ENCODE measurements around the gene GLIS1.

The GLIS1 gene

GRCh38 chr1:53681351-53681976 is 57.5 kb downstream of the GLIS1 start:
- in situ Hi-C loops (cut with MboI; ENCODE audit: low sequenced_read_pairs): no loop called here

GRCh38 chr1:53680868-53681267 is 58.1 kb downstream of the GLIS1 start:
- in situ Hi-C loops (cut with MboI; ENCODE audit: low sequenced_read_pairs): no loop called here

- in situ Hi-C loops (cut with MboI; ENCODE audit: low sequenced_read_pairs): no loop called here
These were observed 59.8 kb downstream of the GLIS1 start for GRCh38 chr1:53678938-53679825.

- in situ Hi-C loops (cut with MboI; ENCODE audit: low sequenced_read_pairs): no loop called here
These were observed 60.5 kb downstream of the GLIS1 start for GRCh38 chr1:53678507-53678906.

GRCh38 chr1:53678046-53678445 is 60.9 kb downstream of the GLIS1 start:
- in situ Hi-C loops (cut with MboI; ENCODE audit: low sequenced_read_pairs): no loop called here

- in situ Hi-C loops (cut with MboI; ENCODE audit: low sequenced_read_pairs): no loop called here
These were observed 61.5 kb downstream of the GLIS1 start for GRCh38 chr1:53677486-53677885.

- in situ Hi-C loops (cut with MboI; ENCODE audit: low sequenced_read_pairs): no loop called here
These were observed 66.2 kb downstream of the GLIS1 start for GRCh38 chr1:53672785-53673184.

DNA sequence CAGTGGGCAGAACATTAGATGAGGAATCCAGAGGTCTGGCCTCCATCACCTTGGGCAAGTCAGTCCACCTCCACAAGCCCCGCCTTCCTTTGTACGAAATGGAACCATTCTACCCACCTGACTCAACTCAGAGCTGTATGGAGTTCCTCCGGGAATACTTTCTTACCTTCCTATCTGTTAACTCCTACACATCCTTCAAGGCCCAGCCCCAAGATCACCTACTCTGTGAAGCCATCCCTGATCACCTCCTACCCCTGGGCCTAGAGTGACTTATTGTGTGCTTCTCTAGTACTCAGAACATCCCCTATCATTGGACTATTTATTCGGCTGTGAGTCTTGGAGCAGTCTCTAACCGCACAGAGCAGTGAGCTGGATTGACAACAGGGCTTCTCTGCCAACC is 66.7 kb downstream of the GLIS1 start:
- in situ Hi-C loops (cut with MboI; ENCODE audit: low sequenced_read_pairs): no loop called here

DNA sequence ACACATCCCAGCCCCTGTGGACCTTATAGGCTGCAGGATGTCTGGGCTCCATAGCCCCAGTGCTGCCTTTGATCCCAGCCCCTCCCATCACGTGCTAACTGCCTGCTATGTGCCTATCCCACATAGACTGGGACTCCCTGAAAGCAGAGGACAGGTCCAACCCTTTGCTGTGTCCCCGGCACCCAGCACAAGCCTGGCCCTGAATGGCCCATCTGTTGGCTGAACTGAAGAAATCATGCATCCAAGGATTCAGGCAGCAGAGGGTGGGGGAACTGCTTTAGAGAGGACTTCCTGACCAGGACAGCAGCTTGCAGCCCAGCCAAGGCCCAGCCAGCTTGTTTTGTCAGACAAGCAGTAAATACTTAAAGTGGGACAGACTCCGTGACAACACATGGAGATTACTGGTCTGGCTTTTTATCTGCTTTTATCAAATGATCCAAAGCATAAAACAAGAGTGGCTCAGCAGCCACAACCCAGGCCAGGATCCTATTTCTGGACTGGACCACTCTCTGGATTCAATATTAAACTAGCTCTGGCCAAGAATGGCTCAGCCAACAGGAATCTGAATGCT is 69.3 kb downstream of the GLIS1 start:
- in situ Hi-C loops (cut with MboI; ENCODE audit: low sequenced_read_pairs): no loop called here

GRCh38 chr1:53666566-53666965 is 72.4 kb downstream of the GLIS1 start:
- in situ Hi-C loops (cut with MboI; ENCODE audit: low sequenced_read_pairs): no loop called here

GRCh38 chr1:53665996-53666395 is 73.0 kb downstream of the GLIS1 start:
- in situ Hi-C loops (cut with MboI; ENCODE audit: low sequenced_read_pairs): no loop called here

GRCh38 chr1:53663529-53664300 is 75.2 kb downstream of the GLIS1 start:
- in situ Hi-C loops (cut with MboI; ENCODE audit: low sequenced_read_pairs): no loop called here

GRCh38 chr1:53662951-53663350 is 76.0 kb downstream of the GLIS1 start:
- in situ Hi-C loops (cut with MboI; ENCODE audit: low sequenced_read_pairs): no loop called here

DNA sequence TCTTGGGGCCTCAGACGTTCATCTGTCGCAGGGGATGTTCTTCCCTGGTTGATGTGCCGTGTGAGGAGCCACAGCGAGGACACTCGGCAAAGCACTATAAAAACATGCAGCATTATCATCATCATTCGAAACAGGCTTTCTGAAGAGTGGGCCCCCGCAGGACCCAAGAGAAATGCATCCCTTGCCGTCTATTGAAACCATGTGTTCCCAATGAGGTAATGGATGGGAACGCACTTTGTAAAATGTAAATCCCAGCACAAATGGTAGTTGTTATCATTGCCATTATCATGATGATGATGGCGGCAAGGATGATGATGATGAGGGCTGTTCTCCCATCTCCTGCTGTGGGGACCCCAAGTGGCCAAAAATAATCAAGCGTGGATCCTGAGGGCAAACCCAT is 76.8 kb downstream of the GLIS1 start:
- in situ Hi-C loops (cut with MboI; ENCODE audit: low sequenced_read_pairs): no loop called here

GRCh38 chr1:53661496-53661895 is 77.5 kb downstream of the GLIS1 start:
- in situ Hi-C loops (cut with MboI; ENCODE audit: low sequenced_read_pairs): no loop called here

GRCh38 chr1:53660666-53661065 is 78.3 kb downstream of the GLIS1 start:
- in situ Hi-C loops (cut with MboI; ENCODE audit: low sequenced_read_pairs): no loop called here

- in situ Hi-C loops (cut with MboI; ENCODE audit: low sequenced_read_pairs): no loop called here
These were observed 79.5 kb downstream of the GLIS1 start for GRCh38 chr1:53659436-53659835.

GRCh38 chr1:53658489-53659230 is 80.3 kb downstream of the GLIS1 start:
- in situ Hi-C loops (cut with MboI; ENCODE audit: low sequenced_read_pairs): no loop called here

DNA sequence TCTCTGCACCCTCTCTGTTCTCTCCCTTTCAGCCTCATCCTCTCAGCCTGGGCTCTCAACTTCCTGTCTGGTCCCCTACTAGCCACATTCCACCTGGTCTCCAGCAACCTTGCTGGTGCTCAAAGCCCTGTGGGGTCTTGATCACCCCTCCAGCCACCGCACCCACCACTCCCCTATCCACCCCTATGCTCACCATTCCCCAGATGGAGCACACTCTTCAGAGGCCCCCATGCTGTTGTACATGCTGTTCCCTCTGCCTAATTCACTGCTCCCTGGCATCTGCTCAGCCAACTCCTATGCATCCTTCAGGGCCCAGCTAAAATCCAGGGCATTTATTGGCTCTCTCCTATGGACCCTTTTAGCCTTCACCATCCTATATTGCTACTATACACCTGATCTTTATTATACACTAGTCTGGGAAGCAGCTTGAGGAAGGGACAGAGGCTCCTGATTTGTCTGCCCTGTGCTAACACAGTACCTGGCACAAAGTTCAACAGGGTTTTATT is 81.0 kb downstream of the GLIS1 start:
- in situ Hi-C loops (cut with MboI; ENCODE audit: low sequenced_read_pairs): no loop called here

GRCh38 chr1:53657531-53657805 is 81.5 kb downstream of the GLIS1 start:
- in situ Hi-C loops (cut with MboI; ENCODE audit: low sequenced_read_pairs): no loop called here
